Lower leg skin (tissue), 4 donors: ENCODE data around the gene RIOK3. TPM values are rescaled to one million over a fixed set of nuclear protein-coding genes. Genes with fewer than 3 reads are reported as not detected.
A peak's percentile ranks its signal among the peaks of the same experiment; 100 is the strongest.

ENCODE experiments used
- DNase-seq, 2 donors: peaks; one replicate each; pipeline ENCODE4 v3.0.0-alpha.2; 2019; ENCODE audit warnings: low spot score in 2 of 2
- H3K4me3 ChIP-seq: fragments of 200-600 bp; sonication (generic); 2 replicates; pipeline ENCODE4 v1.5.1; 2017; ENCODE audit warnings: mild to moderate bottlenecking, low read depth; ENCODE audit not compliant: poor library complexity, severe bottlenecking
- POLR2A ChIP-seq, 2 donors: fragments of 450-650 bp; IDR thresholded peaks; one replicate each; pipeline ENCODE4 v1.6.1; 2016 to 2017; ENCODE audit warnings: antibody characterized with exemption in 2 of 2, mild to moderate bottlenecking in 1 of 2, moderate library complexity in 1 of 2
- WGBS, 2 donors: methylation state at CpG; one replicate each; pipeline ENCODE4 v1.1.5; 2018; 5-methylcytosine and 5-hydroxymethylcytosine counted together
- intact Hi-C: fragments of 100-400 bp; cut with DNase I; formaldehyde crosslinking; loops from one replicate; pipeline ENCODE4 v1.15.0; 2023; ENCODE audit warnings: low total_unique reads
- total RNA-seq, 4 donors: library from RNA; depleted of rRNA; stranded (reverse); fragments of >200 nt; gene quantifications; one replicate each; pipeline ENCODE4 v1.1.0, GENCODE V29; 2016
- TF ChIP-seq, protein P1 (sequence below), 3 donors: fragments of 450-650 bp; IDR thresholded peaks; one replicate each; pipeline ENCODE4 v1.5.1; 2016; ENCODE audit warnings: antibody characterized with exemption in 3 of 3, mild to moderate bottlenecking in 3 of 3, moderate library complexity in 2 of 3

RIOK3 gene
- total RNA-seq, 4 donors from 2014 or later, result 74.2 to 131 (median 98.7) TPM

DNA sequence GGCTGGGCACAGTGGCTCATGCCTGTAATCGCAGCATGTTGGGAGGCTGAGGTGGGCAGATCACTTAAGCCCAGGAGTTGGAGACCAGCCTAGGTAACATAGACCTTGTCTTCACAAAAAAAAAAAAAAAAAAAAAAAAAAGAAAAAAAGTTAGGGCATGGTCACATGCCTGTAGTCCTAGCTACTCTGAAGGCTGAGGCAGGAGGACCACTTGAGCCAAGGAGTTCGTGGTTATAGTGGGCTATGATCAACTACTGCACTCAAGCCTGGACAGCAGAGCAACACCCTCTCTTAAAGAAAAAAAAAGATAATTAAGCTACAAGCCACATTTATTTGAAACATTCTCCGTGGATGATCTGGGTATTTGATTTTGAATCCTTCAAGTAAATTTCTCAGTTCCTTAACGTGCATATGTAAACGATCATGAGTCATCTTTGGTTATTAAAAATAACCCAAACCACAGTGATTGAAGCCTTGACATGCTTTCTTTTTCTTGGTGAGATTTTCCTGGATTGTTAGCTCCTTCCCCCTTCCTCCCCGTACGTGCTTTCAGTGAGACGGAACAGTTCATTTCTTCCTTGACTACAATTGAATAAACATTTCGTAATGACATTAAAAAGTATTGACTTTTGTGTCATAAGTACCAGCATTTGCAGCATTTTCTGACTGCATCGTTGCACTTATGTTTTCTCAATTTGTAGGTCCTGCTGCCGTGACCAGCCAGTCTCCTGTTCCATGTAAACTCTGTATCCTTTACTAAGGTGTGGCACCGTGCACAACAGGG lies 70.5 kb downstream of the RIOK3 start:
- intact Hi-C loops, result no loop called here
- no peak for DNase-seq
- 60 to 63% methylated on average over 12 of the region's 12 CpGs for WGBS, 2 donors
- H3K4me3 ChIP-seq, result no peak overlapping the region
- TF ChIP-seq, protein P1, sequence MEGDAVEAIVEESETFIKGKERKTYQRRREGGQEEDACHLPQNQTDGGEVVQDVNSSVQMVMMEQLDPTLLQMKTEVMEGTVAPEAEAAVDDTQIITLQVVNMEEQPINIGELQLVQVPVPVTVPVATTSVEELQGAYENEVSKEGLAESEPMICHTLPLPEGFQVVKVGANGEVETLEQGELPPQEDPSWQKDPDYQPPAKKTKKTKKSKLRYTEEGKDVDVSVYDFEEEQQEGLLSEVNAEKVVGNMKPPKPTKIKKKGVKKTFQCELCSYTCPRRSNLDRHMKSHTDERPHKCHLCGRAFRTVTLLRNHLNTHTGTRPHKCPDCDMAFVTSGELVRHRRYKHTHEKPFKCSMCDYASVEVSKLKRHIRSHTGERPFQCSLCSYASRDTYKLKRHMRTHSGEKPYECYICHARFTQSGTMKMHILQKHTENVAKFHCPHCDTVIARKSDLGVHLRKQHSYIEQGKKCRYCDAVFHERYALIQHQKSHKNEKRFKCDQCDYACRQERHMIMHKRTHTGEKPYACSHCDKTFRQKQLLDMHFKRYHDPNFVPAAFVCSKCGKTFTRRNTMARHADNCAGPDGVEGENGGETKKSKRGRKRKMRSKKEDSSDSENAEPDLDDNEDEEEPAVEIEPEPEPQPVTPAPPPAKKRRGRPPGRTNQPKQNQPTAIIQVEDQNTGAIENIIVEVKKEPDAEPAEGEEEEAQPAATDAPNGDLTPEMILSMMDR (IDR thresholded peaks at IDR 0.05), result no peak
- TF ChIP-seq POLR2A (IDR thresholded peaks at IDR 0.05), result no peak

DNA sequence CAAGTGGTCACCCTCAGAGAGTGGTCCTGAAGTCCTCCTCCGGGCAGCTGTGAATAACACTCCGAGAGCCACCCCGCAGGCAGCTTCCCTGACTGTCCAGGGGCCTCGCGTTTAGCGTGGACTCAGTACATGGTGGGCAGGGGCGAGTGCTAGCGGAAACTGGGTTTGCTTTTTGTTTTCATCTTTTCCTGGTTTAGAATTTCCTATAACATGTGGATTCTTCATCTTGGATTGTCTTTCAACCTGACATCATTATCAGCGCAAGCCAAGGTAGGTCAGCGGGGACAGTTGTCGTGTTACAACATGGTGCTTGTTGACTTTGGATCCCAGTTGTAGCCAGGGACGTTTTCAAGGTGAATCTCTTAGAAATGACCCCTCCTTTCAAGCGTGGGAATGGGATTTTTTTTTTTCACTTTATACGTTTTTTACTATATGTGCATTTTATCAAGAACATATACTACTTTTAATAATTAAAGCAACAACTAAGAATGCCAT lies 71.2 kb downstream of the RIOK3 start:
- 89 to 95% methylated on average over 14 of the region's 14 CpGs for WGBS, 2 donors
- no peak overlapping the region for H3K4me3 ChIP-seq
- no peak for DNase-seq
- TF ChIP-seq, protein P1 (IDR thresholded peaks at IDR 0.05), result no peak
- TF ChIP-seq POLR2A (IDR thresholded peaks at IDR 0.05), result no peak
- intact Hi-C loops, result no loop called here

DNA sequence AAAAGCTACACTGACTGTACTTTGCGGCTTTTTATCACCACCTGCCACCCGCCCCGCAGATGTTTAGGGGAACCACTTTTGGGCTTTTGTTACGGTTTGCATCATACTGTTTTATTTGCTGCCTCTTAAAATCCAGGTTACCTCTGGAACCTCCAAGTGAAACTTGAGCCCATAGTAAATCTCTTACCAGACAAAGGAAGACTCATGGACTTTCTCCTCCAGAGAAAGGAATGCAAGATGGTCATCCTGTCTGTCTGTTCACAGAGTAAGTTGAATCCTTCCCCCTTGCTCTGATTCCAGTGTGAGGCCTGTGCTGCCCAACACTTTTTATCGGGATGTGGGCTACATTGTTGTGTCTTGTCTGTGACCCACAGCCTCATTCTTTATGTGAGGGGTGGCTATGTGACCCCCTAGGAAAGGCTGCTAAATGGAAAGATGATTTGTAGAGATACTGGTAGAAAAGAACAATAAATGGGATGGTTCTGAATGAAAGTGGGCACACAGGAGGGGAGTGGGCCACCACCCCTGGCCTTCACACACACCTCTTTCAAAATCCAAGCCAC lies 73.5 kb downstream of the RIOK3 start:
- intact Hi-C loops, result no loop called here
- WGBS, 2 donors, result 85 to 91% methylated on average over 5 of the region's 5 CpGs
- TF ChIP-seq POLR2A (IDR thresholded peaks at IDR 0.05), result no peak
- TF ChIP-seq, protein P1 (IDR thresholded peaks at IDR 0.05), result no peak
- DNase-seq, result no peak
- no peak overlapping the region for H3K4me3 ChIP-seq

DNA sequence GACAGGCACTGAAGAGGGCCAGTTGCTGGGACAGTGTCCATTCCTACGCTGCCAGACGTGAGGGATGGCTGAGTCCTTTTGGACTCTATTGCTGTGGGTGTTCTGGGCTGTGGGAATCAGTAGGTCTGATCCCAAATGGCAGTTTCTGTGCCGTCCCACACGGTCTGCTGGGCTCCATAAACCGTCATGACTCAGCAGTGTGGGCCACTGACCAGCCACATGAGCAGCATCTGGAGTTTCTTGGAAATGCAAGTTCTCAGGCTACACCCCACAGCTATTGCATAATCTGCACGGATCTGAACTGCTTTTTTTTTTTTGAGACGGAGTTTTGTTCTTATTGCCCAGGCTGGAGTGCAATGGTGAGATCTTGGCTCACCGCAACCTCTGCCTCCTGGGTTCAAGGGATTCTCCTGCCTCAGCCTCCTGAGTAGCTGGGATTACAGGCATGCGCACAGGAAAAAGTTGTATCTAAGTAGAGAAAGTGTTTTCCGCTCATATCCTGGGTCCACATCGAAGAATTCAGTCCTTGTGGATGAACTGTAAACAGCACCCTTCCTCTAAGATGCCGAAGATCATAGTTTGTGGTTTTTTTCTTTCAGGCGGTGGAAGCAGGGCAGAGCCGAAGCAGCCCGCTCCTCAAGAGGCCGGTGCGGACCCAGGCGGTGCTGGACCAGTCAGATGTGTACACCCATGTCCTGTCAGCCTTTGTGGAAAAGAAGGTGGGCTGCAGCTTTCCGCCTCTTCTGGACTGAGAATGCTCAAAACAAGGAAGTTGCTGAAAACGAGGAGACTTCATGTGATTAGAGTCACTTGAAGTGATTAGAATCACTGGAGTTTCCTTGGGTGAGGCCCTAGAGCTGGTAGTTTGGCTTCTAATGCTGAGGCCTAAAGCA lies 75.7 kb downstream of the RIOK3 start:
- 82% methylated on average over 20 of the region's 20 CpGs for WGBS, 2 donors
- DNase-seq, result peak in 1 of 2 donors; percentile 47

DNA sequence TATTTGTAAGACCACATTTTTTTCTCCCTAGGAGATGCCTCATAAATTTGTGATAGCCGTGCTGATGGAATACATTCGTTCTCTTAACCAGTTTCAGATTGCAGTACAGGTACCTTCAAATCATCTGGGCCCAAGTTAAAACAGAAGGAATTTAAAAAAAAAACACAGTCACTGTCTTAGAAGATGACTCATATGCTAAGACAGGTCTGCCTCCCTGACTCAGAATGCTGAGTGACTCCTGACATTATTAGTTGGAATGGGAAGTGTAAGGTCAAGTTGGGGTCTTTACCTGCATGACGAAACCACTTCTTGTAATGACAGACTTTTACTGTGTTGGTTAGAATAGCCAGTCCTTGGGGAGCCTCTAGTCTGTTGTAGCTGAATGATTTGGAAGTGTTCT lies 76.5 kb downstream of the RIOK3 start:
- WGBS, 2 donors, result 80 to 82% methylated on average over 3 of the region's 3 CpGs
- no peak for TF ChIP-seq POLR2A (IDR thresholded peaks at IDR 0.05)

More for the DNA sequence above, 75.7 kb downstream of the RIOK3 start:
- no peak overlapping the region for H3K4me3 ChIP-seq
- no peak for TF ChIP-seq POLR2A (IDR thresholded peaks at IDR 0.05)
- TF ChIP-seq, protein P1 (IDR thresholded peaks at IDR 0.05), result no peak
- intact Hi-C loops, result no loop called here

More for the DNA sequence above, 76.5 kb downstream of the RIOK3 start:
- intact Hi-C loops, result loop anchor here (10.0 kb wide), 1 partner anchor 55 kb away; the partner anchor contains the start of gene NPC1
- no peak for DNase-seq
- no peak overlapping the region for H3K4me3 ChIP-seq
